Measurements from ENCODE around the gene TNNI2.

The TNNI2 gene

GRCh38 chr11:1844221-1845094, 5.7 kb downstream of the TNNI2 start:
- DNase-seq = no peak

GRCh38 chr11:1845095-1845429, 6.3 kb downstream of the TNNI2 start:
- no peak for DNase-seq

DNA sequence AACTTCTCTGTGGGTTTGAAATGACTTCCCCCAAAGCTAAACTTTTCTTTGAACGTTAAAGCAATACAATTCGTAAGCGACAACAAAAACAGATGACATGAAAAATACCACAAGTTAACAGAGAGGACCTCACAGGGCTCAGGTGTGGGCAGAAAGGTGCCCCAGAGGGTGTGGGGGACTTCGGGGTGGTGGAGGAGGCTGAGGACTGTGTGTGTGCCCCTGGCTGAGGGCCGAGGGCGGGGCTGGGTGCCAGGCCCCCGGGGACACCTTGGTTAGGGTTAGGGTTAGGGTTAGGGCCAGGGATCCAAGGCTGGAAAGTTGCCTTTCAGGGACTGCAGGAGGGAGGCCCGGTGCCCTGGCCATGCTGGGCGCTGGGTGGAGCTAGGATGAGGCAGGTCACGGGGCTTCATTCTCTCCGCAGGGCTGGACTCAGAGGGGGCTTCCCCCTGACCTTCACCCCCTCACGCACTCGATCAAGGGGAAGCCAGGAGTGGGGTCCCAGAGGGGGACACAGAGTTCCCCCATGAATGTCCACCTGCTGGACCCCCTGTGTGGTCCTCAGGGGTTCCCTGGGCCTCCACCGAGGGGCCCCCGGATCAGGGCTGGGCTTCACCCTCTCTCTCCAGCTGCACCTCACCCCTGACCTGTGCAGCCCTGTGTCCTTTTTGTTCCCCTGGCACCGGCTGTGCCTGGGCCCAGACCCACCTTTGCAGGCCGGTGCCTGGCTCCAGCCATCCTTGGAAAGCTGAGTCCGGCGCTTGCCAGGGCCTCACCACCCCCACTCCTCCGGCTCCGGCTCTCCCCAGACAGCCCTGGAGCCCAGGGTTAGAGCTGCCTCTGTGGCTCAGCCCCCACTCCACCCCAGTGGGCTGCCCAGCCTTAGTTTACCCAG, 7.0 kb downstream of the TNNI2 start:
- DNase-seq = no peak

DNA sequence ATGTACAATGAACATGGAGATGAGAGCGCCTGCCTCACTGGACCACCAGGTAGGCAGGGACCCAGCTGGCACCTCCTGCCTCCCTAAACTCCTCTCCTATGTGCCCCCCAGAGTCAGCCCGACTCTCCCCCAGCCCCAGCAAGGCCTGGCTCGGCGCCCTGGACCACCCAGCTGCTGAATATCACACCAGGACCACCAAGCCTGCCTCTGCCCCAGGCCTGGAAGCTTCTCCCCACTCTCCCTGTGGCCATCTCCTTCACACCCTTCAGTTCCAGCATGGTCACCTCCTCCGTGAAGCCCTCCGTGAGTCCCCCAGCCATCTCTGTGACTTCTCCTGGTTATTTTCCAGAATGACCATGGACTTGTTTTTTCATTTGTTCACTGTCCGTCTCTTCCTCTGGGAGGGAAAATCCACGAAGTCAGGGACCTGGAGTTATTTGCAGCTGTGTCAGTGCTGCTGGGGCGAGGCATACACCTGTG, 7.7 kb downstream of the TNNI2 start:
- no peak for DNase-seq

DNA sequence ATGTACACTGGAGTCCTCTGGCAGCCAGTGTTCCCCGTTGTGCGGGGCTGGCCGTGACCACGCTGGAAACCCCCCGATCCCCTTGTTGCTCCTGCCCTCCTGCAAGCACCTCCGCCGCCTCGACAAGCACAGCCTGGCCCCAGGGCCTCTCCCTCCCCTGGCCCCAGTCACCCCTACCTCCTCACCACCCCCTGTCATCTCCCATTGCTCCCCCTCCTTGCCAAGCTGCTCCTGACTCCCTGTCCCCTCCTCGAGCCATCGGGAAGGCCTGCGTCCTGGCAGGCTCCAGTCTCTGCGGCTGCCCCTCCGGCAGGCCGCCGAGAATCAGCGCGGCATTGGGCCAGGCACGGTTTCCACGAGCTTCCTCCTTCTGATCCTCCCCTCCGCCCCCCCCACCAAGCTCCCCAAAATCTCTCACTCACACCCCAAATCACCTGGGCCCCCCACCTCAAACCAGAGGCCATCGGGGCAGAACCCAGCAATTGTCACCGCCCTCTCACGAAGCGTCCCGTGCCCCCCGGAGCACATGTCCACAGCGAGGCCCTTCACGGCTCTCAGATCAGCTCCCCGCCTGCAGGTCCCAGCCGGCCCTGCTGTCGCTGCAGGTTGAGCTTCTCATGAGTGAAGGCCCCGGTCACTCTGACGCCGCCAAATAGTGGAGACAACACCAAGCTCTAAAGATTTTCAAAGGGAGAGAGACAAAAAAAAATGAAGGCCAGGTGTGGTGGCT, 8.4 kb downstream of the TNNI2 start:
- no peak for DNase-seq

GRCh38 chr11:1847926-1848639, 9.3 kb downstream of the TNNI2 start:
- no peak for DNase-seq

DNA sequence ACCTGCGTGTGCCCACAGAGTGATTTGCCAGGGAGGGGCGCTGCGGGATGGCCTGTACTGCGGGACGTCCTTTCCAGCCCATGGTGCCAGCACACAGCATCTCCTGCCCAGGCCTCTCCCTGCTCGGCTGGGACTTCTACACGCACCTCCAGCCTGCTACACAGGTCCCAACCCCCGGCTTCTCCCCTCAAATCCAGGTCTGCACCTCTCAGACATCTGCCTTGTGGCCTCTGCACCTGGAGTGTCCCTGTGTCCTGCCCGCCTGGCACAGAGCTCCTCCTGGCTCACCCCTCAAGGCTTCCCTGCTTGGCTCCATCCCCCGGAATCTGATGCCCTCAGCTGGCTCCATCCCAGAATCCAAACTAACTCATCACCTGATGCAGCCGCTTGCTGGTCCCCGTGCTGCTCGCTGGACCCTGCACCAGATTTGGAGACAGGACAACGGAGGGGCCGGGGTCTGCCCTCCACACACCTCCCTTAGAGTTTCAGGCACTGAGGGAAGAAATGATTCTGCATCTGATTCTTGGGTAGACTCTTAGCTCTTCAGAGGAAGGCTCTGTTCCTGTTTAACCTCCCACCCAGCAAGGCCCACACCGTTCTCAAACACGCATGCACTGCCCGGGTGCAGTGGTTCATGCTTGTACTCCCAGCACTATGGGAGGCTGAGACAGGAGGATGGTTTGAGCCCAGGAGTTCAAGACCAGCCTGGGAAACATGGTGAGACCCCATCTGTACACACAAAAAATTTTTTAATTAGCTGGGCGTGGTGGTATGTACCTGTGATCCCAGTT, 10.1 kb downstream of the TNNI2 start:
- DNase-seq = no peak

GRCh38 chr11:1851468-1852180, 12.8 kb downstream of the TNNI2 start:
- DNase-seq = no peak

GRCh38 chr11:1852271-1852876, 13.6 kb downstream of the TNNI2 start:
- DNase-seq = no peak

- DNase-seq = no peak
These were observed 14.1 kb downstream of the TNNI2 start, which contains the start of gene LSP1 for GRCh38 chr11:1852877-1853276. LSP1 (plus strand) TSS chr11:1853084; CDS start chr11:1853145, 61 bp downstream.

DNA sequence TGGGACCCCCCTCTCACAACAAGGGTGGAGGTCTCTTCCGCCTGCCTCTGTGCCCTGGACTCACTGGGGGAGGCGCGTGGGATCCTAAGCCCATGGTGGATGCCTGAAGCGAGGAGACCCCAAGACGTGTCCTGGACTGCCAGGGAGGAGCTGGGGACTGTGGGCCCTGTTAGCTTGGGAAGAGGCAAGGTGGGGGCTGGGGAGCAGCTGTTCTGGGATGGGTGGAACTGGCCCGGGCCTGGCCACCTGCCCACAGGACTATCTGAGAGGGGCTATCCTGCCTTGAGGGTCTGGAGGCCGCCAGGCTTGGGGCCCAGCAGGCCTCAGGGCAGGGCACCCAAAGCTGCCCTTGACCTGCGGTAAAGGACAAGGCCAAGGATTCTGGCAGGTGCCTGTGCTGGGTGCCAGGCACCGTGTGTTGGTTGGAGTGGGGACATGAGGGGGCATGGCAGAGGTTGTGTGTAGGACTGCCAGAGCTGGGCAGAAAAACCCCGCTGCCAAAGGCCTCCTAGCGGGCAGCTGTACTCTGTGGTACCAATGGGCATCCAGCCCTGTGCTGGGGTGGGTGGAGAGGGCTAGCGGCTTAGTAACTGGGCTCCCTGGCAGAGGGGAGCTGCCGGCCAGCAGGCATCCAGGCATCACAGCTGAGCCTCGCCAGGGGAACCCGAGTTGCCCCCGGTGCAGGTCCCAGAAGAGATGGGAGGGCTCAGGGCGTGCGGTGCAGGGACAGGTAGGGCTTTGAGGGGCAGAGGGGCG, 14.8 kb downstream of the TNNI2 start:
- peak in 1 of 58 donors; percentile 20 for DNase-seq

DNA sequence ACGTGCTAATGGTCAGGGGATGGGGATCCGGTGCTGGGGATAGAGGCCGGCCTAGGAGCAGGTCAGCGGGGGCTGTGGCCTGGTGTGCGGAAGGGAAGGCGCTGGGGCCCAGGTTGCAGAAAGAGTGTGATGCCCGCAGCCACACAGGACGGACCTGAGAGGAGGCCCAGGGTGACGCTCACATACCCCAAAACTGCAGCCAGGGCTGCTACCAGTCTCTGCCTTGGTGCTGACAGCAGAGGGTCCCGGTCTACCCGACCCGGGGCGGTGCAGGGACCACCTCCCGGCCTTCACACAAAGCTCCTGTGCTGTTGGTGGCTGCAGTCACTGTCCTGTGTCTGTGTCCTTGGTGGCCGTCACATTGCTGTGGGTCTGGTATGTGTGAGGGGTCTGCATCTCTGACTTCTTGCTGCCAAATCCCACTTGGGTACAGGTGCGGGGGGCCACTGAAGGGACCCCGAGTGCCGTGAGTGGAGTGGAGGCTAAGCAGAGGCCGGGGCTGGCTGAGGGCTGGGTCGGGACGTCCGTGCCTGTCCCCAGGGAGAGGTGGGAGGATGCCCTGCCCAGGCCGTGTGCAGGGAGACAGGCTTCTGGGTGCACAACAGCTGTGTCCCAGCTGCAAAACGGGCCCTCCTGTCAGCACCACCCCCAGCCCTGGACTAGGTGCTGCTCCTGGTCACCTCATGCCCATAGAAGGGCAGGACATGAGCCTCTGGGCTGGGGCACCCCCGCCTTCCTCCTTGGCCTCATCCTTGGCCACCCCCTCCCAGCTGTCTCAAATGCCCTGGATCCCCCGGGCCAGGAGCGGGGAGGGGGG, 15.6 kb downstream of the TNNI2 start:
- no peak for DNase-seq

DNA sequence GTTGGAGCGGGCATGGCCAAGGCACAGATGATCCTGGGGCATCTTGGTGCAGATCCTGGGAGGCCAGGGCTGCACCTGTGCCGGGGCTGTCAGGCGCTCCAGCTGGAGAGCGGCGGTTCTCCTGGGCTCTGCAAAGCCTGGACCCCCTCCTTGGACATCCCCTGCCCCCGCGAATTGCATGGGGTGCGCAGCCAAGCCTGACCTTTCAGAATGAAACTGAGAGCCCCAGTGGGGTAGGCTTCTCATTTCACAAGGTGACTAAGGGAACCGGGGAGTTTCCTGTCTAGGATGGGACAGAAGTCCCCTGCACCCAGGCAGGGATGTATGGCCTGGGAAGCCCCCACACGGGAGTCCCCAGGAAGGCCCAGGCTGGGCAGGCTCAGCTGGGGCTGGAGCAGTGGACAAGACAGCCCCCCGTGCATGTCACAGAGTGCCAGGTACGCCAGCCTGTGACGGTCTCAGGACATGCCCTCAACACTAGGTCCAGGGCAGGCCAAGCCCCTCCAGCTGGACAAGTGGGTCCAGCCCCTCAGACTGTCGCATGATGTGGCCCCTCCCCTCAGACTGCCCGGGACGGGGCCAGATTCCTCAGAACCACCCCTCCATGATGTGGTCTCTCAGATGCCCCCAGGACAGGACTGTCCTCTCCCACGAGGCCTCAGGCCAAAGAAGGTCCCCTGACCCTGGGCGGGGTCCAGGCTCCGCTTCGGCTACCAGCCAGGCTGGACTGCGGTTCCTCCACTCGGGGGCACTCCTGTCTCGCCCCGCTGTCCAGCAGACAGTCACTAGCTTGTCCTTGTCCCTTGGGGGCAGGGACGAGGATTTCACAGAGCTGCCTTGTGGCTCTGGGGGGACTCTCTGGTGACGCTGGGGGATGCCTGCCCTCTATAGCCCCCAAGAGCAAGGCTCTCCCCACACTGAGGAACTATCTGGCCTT, 16.4 kb downstream of the TNNI2 start:
- no peak for DNase-seq

DNA sequence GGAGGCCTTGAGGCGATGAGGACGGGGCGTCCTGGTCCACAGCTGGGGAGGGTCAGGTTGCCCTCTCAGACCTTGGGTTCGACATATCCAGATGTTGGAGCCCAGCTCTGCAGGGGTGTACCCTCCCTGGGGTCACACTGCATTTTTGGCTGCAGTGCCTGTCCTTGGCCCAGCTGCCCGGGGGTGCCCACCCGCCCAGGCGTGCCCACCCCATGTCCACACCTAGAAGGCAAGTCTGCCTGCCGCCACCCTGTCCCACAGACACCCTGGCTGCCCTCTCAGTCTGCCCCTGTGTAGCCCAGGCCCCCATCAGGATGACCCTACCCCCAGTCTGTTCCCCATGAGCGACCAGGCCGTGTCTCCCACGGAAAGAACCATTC, 17.1 kb downstream of the TNNI2 start:
- DNase-seq = no peak

- DNase-seq = no peak
These were observed 17.7 kb downstream of the TNNI2 start for GRCh38 chr11:1856306-1857005.

Measured in anterior cingulate cortex (tissue), 58 donors.